ENCODE results near the gene IFT25. TPM values are rescaled to one million over a fixed set of nuclear protein-coding genes. Genes with fewer than 3 reads are reported as not detected.

IFT25 gene
- total RNA-seq, 1 experiment from 2014 or later: 31.7 TPM

DNA sequence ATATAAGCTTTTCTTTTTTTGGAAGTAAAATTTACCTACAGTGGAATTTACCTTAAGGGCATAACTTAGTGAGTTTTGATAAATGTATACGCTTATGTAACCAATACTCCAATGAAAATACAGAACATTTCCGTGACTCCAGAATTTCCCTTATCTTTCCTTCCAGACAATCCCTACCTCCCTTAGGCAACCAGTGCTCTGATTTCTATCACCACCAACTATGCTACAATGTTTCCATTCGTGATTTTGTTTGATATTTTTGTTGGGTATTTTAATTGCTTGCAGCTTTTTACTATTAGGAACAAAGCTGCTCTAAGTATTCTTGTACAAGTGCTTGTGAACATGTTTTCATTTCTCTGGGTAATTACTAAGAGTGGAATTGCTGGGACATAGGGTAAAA is 14.6 kb downstream of the IFT25 start:
- TF ChIP-seq, protein P1, sequence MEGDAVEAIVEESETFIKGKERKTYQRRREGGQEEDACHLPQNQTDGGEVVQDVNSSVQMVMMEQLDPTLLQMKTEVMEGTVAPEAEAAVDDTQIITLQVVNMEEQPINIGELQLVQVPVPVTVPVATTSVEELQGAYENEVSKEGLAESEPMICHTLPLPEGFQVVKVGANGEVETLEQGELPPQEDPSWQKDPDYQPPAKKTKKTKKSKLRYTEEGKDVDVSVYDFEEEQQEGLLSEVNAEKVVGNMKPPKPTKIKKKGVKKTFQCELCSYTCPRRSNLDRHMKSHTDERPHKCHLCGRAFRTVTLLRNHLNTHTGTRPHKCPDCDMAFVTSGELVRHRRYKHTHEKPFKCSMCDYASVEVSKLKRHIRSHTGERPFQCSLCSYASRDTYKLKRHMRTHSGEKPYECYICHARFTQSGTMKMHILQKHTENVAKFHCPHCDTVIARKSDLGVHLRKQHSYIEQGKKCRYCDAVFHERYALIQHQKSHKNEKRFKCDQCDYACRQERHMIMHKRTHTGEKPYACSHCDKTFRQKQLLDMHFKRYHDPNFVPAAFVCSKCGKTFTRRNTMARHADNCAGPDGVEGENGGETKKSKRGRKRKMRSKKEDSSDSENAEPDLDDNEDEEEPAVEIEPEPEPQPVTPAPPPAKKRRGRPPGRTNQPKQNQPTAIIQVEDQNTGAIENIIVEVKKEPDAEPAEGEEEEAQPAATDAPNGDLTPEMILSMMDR (IDR thresholded peaks at IDR 0.05; ENCODE audit: insufficient read depth in 1 of 2, low read depth in 1 of 2, low read length in 1 of 2, severe bottlenecking in 1 of 2, unreplicated experiment in 1 of 2): no peak
- peaks cover 10% of the 10 kb centered on the region; the same call in 1 of the 2 replicates for H3K9me3 ChIP-seq
- peaks cover 5% of the 10 kb centered on the region for H3K36me3 Mint-ChIP-seq (ENCODE audit: insufficient read depth, unreplicated experiment)
- no peak overlapping the region for H3K4me3 ChIP-seq (ENCODE audit: low read depth, low read length)
- DNase-seq: no peak
- peaks cover 20% of the 10 kb centered on the region for H3K4me1 ChIP-seq
- peaks cover 6% of the 10 kb centered on the region for H3K9me3 Mint-ChIP-seq (ENCODE audit: unreplicated experiment)
- H3K27me3 Mint-ChIP-seq (ENCODE audit: insufficient read depth, unreplicated experiment): no peaks in the 10 kb centered on the region
- ChIA-PET POLR2A (no interaction called here), CTCF (no interaction called here)
- no peak overlapping the region for H3K27ac Mint-ChIP-seq (ENCODE audit: unreplicated experiment)
- no peaks in the 10 kb centered on the region for H3K27me3 ChIP-seq (replicated peaks; ENCODE audit: control insufficient read depth, insufficient read depth, low read length)
- peaks cover 10% of the 10 kb centered on the region for H3K4me1 Mint-ChIP-seq (ENCODE audit: low read depth, unreplicated experiment)
- intact Hi-C loops (cut with micrococcal nuclease; ENCODE audit: unreplicated experiment): no loop called here
- H3K4me3 Mint-ChIP-seq (ENCODE audit: unreplicated experiment): no peak overlapping the region
- no TSS peak for BruUV-seq (replicated peaks)
- peaks cover 1% of the 10 kb centered on the region; the same call in 1 of the 2 replicates for H3K36me3 ChIP-seq (ENCODE audit: control insufficient read depth, insufficient read depth, low read length)

DNA sequence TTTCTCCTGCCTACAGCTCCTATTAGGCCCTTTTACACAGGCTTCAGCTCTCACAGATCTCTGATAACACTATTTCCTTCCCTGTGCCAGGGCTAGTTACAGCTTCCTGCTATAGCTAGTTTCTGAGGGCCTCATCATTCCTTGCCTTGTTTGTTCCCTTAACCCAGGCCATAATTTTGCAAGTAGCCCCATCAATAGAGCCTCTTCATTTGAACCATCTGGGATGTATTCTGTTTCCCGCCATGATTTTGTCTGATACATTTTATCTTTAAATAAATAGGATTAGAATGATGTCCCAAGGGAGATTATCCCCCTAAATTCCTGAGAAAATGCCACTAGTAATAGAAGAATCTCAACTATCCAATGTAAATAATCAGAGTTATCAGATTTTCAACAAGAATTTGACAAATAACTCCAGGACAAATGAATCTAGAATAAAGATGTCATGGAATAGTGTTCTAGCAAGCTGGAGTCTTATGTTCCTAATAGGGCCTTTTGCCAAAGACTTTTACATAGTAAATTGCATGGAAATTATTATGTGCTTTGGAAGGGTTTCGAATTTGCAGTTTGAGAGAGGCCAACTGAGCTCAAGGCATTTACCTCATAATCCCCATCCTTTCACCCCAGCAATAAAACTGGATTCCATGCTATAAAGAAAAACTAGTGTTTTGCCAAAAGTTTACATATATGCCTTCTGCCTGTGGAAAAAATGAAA is 16.1 kb downstream of the IFT25 start:
- no peaks in the 10 kb centered on the region for H3K36me3 Mint-ChIP-seq (ENCODE audit: insufficient read depth, unreplicated experiment)
- ChIA-PET POLR2A (no interaction called here), CTCF (no interaction called here)
- H3K27me3 ChIP-seq (replicated peaks; ENCODE audit: control insufficient read depth, insufficient read depth, low read length): no peaks in the 10 kb centered on the region
- H3K4me3 Mint-ChIP-seq (ENCODE audit: unreplicated experiment): no peak overlapping the region
- H3K4me3 ChIP-seq (ENCODE audit: low read depth, low read length): no peak overlapping the region
- DNase-seq: no peak
- H3K36me3 ChIP-seq (ENCODE audit: control insufficient read depth, insufficient read depth, low read length): no peaks in the 10 kb centered on the region
- H3K9me3 Mint-ChIP-seq (ENCODE audit: unreplicated experiment): peaks cover 6% of the 10 kb centered on the region
- peaks cover 20% of the 10 kb centered on the region for H3K4me1 ChIP-seq
- no peak overlapping the region for H3K27ac Mint-ChIP-seq (ENCODE audit: unreplicated experiment)
- intact Hi-C loops (cut with micrococcal nuclease; ENCODE audit: unreplicated experiment): no loop called here
- BruUV-seq (replicated peaks): no TSS peak
- H3K4me1 Mint-ChIP-seq (ENCODE audit: low read depth, unreplicated experiment): peaks cover 10% of the 10 kb centered on the region
- H3K9me3 ChIP-seq: peaks cover 10% of the 10 kb centered on the region; the same call in 1 of the 2 replicates
- TF ChIP-seq, protein P1 (IDR thresholded peaks at IDR 0.05; ENCODE audit: insufficient read depth in 1 of 2, low read depth in 1 of 2, low read length in 1 of 2, severe bottlenecking in 1 of 2, unreplicated experiment in 1 of 2): no peak
- no peaks in the 10 kb centered on the region for H3K27me3 Mint-ChIP-seq (ENCODE audit: insufficient read depth, unreplicated experiment)

DNA sequence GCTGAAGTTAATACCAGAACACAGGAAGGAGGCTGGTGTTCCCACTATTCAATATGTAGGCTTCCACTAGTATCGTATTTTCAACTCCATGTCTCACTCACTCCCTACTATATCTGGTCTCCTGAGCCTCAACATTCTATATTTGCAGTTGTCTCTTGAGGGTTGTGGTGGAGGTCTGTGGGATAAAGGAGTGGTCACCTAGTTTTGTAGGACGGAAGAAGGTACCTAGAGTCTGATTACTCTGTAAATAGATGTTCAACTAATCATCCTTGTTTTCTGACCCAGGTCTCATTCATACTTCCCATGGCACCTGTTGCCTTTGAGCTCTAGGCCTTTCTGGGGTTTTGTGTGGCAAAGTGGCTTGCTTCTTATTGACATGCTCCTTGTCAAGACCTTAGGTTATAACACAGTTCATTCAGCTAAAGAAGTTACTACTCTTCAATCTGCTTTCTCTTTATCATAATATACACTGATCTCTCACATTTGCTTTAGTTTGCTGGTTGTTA is 18.1 kb downstream of the IFT25 start:
- BruUV-seq (replicated peaks): no TSS peak
- intact Hi-C loops (cut with micrococcal nuclease; ENCODE audit: unreplicated experiment): no loop called here
- Mint-ChIP-seq H3K4me1 (ENCODE audit: low read depth, unreplicated experiment) (peaks cover 10% of the 10 kb centered on the region), H3K9me3 (ENCODE audit: unreplicated experiment) (no peaks in the 10 kb centered on the region), H3K27ac (ENCODE audit: unreplicated experiment) (no peak overlapping the region), H3K4me3 (ENCODE audit: unreplicated experiment) (no peak overlapping the region), H3K36me3 (ENCODE audit: insufficient read depth, unreplicated experiment) (no peaks in the 10 kb centered on the region), H3K27me3 (ENCODE audit: insufficient read depth, unreplicated experiment) (no peaks in the 10 kb centered on the region)
- Histone ChIP-seq H3K27me3 (replicated peaks; ENCODE audit: control insufficient read depth, insufficient read depth, low read length) (no peaks in the 10 kb centered on the region), H3K9me3 (no peaks in the 10 kb centered on the region), H3K36me3 (ENCODE audit: control insufficient read depth, insufficient read depth, low read length) (no peaks in the 10 kb centered on the region), H3K4me3 (ENCODE audit: low read depth, low read length) (no peak overlapping the region), H3K4me1 (peaks cover 20% of the 10 kb centered on the region)
- DNase-seq: no peak
- ChIA-PET CTCF (no interaction called here), POLR2A (no interaction called here)
- TF ChIP-seq, protein P1 (IDR thresholded peaks at IDR 0.05; ENCODE audit: insufficient read depth in 1 of 2, low read depth in 1 of 2, low read length in 1 of 2, severe bottlenecking in 1 of 2, unreplicated experiment in 1 of 2): no peak
